ENCODE data around the gene SIRT7. TPM values are rescaled to one million over a fixed set of nuclear protein-coding genes. Genes with fewer than 3 reads are reported as not detected.

Gene SIRT7
- polyA plus RNA-seq, 1 of the 3 experiments (the other 2 are of a cell fraction) = 32.6 TPM

- Histone ChIP-seq H3K4me3 (ENCODE audit: low read depth in 2 of 2, low read length in 1 of 2) (no peak overlapping the region), H3K9me2 (no peaks in the 10 kb centered on the region), H3K4me1 (ENCODE audit: control insufficient read depth in 1 of 2, insufficient read depth in 2 of 2, low read depth in 1 of 2, low read length in 1 of 2) (peaks cover 12 to 26% of the 10 kb centered on the region in 2 experiments; a peak in 2 of 4 replicates), H3K36me3 (replicated peaks in 1 of 2; ENCODE audit: control insufficient read depth in 1 of 2, insufficient read depth in 2 of 2, low read length in 1 of 2) (peaks cover 0 to 20% of the 10 kb centered on the region in 2 experiments), H3K79me2 (ENCODE audit: insufficient read depth) (peaks cover 21% of the 10 kb centered on the region), H3K9ac (no peak overlapping the region), H3F3A (replicated peaks; ENCODE audit: insufficient read depth) (peaks cover 21% of the 10 kb centered on the region), H3K27me3 (ENCODE audit: insufficient read depth) (no peaks in the 10 kb centered on the region), H4K20me1 (ENCODE audit: insufficient read depth) (peaks cover 19% of the 10 kb centered on the region), H3K27ac (ENCODE audit: low read depth in 2 of 2, low read length in 1 of 2) (no peak overlapping the region), H2AFZ (ENCODE audit: low read depth) (no peak overlapping the region), H3K4me2 (no peak overlapping the region), H3K9me3 (no peaks in the 10 kb centered on the region)
- peak; percentile 19; the same call in 1 of the 2 replicates for TF ChIP-seq SIN3A (IDR thresholded peaks at IDR 0.05; ENCODE audit: borderline replicate concordance, low read depth, low read length)
- no peak for TF ChIP-seq CHD2 (IDR thresholded peaks at IDR 0.05; ENCODE audit: low read length, partially characterized antibody)
- TF ChIP-seq RAD21 (IDR thresholded peaks at IDR 0.05; ENCODE audit: low read length) = no peak
- TF ChIP-seq REST (IDR thresholded peaks at IDR 0.05; ENCODE audit: low read depth, low read length) = peak; percentile 95
- no peak for TF ChIP-seq SMC3 (IDR thresholded peaks at IDR 0.05; ENCODE audit: low read depth, low read length)
- ChIA-PET POLR2A (interaction anchor here (0.6 to 5.0 kb wide), 5 partner anchors 7 to 194 kb away, joined by 3 to 34 read pairs (median 4); partner anchors contain the start of genes FASN and PYCR1), CTCF (interaction anchor here (1.3 to 11.7 kb wide), 5 partner anchors 18 to 100 kb away, joined by 4 to 107 read pairs (median 32); partner anchors contain the start of genes NOTUM and RAC3)
- 92% methylated on average over 17 of the region's 20 CpGs for WGBS (ENCODE audit: low lambda C conversion rate)
- DNase-seq = no peak
Measured at GRCh38 chr17:81930142-81931125, 12.5 kb upstream of the SIRT7 start.

- no peaks in the 10 kb centered on the region for H3K9me3 ChIP-seq
- DNase-seq = no peak
- peak overlapping the region in 1 of 2 experiments; percentile 92; a peak in 1 of 4 replicates for H3K4me3 ChIP-seq (ENCODE audit: low read depth in 2 of 2, low read length in 1 of 2)
- CTCF ChIA-PET = interaction anchor here (1.3 to 11.7 kb wide), 10 partner anchors 8 to 101 kb away, joined by 4 to 107 read pairs (median 14); partner anchors contain the start of genes NOTUM, PCYT2, PYCR1 and RAC3
- H3K27ac ChIP-seq (ENCODE audit: low read depth in 2 of 2, low read length in 1 of 2) = no peak overlapping the region
- no peaks in the 10 kb centered on the region for H3K9me2 ChIP-seq
- H3K9ac ChIP-seq = no peak overlapping the region
- 95% methylated on average over 28 of the region's 31 CpGs for WGBS (ENCODE audit: low lambda C conversion rate)
- H3K4me1 ChIP-seq (ENCODE audit: control insufficient read depth in 1 of 2, insufficient read depth in 2 of 2, low read depth in 1 of 2, low read length in 1 of 2) = peaks cover 12 to 27% of the 10 kb centered on the region in 2 experiments; a peak in 2 of 4 replicates
- H3F3A ChIP-seq (replicated peaks; ENCODE audit: insufficient read depth) = peaks cover 17% of the 10 kb centered on the region
- TF ChIP-seq YY1 (IDR thresholded peaks at IDR 0.05; ENCODE audit: low read depth) (no peak), POLR2AphosphoS5 (IDR thresholded peaks at IDR 0.05; ENCODE audit: low read depth, low read length) (no peak), RFX5 (IDR thresholded peaks at IDR 0.05; ENCODE audit: low read length) (no peak), RAD21 (IDR thresholded peaks at IDR 0.05; ENCODE audit: low read length) (no peak), FOSL2 (IDR thresholded peaks at IDR 0.05; ENCODE audit: borderline replicate concordance, low read depth) (no peak), TAF1 (IDR thresholded peaks at IDR 0.05; ENCODE audit: borderline replicate concordance, low read depth, low read length) (no peak), CHD2 (IDR thresholded peaks at IDR 0.05; ENCODE audit: low read length, partially characterized antibody) (no peak), TCF12 (IDR thresholded peaks at IDR 0.05) (no peak), GATA2 (CRISPR knock-in tag; IDR thresholded peaks at IDR 0.05) (no peak)
- H3K4me2 ChIP-seq = peak overlapping the region; percentile 100
- no peaks in the 10 kb centered on the region for H3K27me3 ChIP-seq (ENCODE audit: insufficient read depth)
- POLR2A ChIA-PET = interaction anchor here (0.6 to 5.0 kb wide), 6 partner anchors 8 to 91 kb away, joined by 3 to 34 read pairs (median 4); partner anchors contain the start of genes P4HB and PYCR1
- peaks cover 0 to 13% of the 10 kb centered on the region in 2 experiments for H3K36me3 ChIP-seq (replicated peaks in 1 of 2; ENCODE audit: control insufficient read depth in 1 of 2, insufficient read depth in 2 of 2, low read length in 1 of 2)
- peaks cover 28% of the 10 kb centered on the region for H4K20me1 ChIP-seq (ENCODE audit: insufficient read depth)
- peaks cover 27% of the 10 kb centered on the region for H3K79me2 ChIP-seq (ENCODE audit: insufficient read depth)
- H2AFZ ChIP-seq (ENCODE audit: low read depth) = no peak overlapping the region
Measured at GRCh38 chr17:81929253-81930141, 11.5 kb upstream of the SIRT7 start.
